Embryonic facial prominence (tissue), 1 donor: ENCODE results near the gene ARNT2.

Experiments used
- DNase-seq: peaks from one replicate; pipeline ENCODE4 v3.0.0-alpha.2; 2016; ENCODE audit errors: extremely low spot score

Gene ARNT2

GRCh38 chr15:80594091-80594889 lies 190.1 kb downstream of the ARNT2 start:
- no peak for DNase-seq

GRCh38 chr15:80595396-80595795 lies 191.2 kb downstream of the ARNT2 start:
- DNase-seq, result no peak

- no peak for DNase-seq
Observed at GRCh38 chr15:80596521-80596976, 192.4 kb downstream of the ARNT2 start.

- DNase-seq, result no peak
Observed at GRCh38 chr15:80597076-80597475, 192.9 kb downstream of the ARNT2 start.

- DNase-seq, result no peak
Observed at GRCh38 chr15:80599359-80599758, 195.2 kb downstream of the ARNT2 start.

GRCh38 chr15:80600626-80601025 lies 196.4 kb downstream of the ARNT2 start:
- no peak for DNase-seq

GRCh38 chr15:80601256-80601655 lies 197.1 kb downstream of the ARNT2 start:
- DNase-seq, result no peak

- no peak for DNase-seq
Observed at GRCh38 chr15:80604583-80605575, 200.7 kb downstream of the ARNT2 start.

- DNase-seq, result no peak
Observed at GRCh38 chr15:80605591-80606150, 201.5 kb downstream of the ARNT2 start.

- no peak for DNase-seq
Observed at GRCh38 chr15:80606511-80607071, 202.4 kb downstream of the ARNT2 start.

- no peak for DNase-seq
Observed at GRCh38 chr15:80607287-80607980, 203.3 kb downstream of the ARNT2 start.

- no peak for DNase-seq
Observed at GRCh38 chr15:80608688-80609087, 204.5 kb downstream of the ARNT2 start.

GRCh38 chr15:80609091-80609490 lies 204.9 kb downstream of the ARNT2 start:
- no peak for DNase-seq

- no peak for DNase-seq
Observed at GRCh38 chr15:80609512-80609946, 205.3 kb downstream of the ARNT2 start.

- no peak for DNase-seq
Observed at GRCh38 chr15:80611543-80612080, 207.4 kb downstream of the ARNT2 start.

GRCh38 chr15:80612118-80612823 lies 208.1 kb downstream of the ARNT2 start:
- DNase-seq, result no peak

- DNase-seq, result no peak
Observed at GRCh38 chr15:80613762-80614365, 209.7 kb downstream of the ARNT2 start.

- no peak for DNase-seq
Observed at GRCh38 chr15:80614711-80615360, 210.7 kb downstream of the ARNT2 start.

- no peak for DNase-seq
Observed at GRCh38 chr15:80615361-80615736, 211.2 kb downstream of the ARNT2 start.
